ENCODE measurements around the gene WDR18.

- no peak for TF ChIP-seq CTCF (conservative IDR thresholded peaks at IDR 0.05; ENCODE audit: low read depth, low read length)
- TF ChIP-seq EZH2 (IDR thresholded peaks at IDR 0.05; ENCODE audit: low read length, unreplicated experiment), result no peak
These were observed 42.9 kb downstream of the WDR18 start for GRCh38 chr19:1026783-1027649.
